HFF-Myc (cell line): Measurements from ENCODE around the gene HDDC3.

Source experiments
- DNase-seq: peaks from one replicate; pipeline ENCODE4 v3.0.0-alpha.2; 2011; ENCODE audit warnings: low read depth; ENCODE audit errors: extremely low read depth
- H3K4me3 ChIP-seq: replicated peaks from 2 replicates; pipeline ENCODE4 v1.5.1; 2011; ENCODE audit warnings: low read depth, mild to moderate bottlenecking, control low read depth, low read length
- TF ChIP-seq, protein P1 (sequence below): IDR thresholded peaks from 2 replicates; pipeline ENCODE4 v1.5.1; 2012; ENCODE audit warnings: mild to moderate bottlenecking, low read depth, low read length, control low read depth; ENCODE audit errors: missing control alignments

Gene HDDC3

DNA sequence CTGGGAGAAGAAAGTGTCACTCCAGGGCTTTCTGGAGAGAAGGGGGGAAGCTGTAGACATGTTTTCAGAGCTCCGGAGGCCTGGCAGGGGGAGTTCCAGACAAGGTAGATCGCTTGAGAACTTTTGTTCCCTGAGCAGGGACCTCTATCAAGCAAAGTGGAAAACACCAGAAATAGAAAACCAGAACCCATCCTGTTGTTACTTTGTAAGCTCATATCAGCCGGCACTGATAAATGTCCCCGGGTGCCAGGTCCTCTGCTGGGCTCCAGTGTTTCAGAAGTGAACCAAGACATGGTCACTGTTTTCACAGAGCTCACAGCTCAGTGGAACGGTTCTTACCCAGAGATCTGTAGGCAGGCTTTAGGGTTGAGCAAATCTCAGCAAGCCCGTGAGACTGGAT is 13.5 kb downstream of the HDDC3 start:
- no peak overlapping the region for H3K4me3 ChIP-seq
- DNase-seq: no peak
- TF ChIP-seq, protein P1, sequence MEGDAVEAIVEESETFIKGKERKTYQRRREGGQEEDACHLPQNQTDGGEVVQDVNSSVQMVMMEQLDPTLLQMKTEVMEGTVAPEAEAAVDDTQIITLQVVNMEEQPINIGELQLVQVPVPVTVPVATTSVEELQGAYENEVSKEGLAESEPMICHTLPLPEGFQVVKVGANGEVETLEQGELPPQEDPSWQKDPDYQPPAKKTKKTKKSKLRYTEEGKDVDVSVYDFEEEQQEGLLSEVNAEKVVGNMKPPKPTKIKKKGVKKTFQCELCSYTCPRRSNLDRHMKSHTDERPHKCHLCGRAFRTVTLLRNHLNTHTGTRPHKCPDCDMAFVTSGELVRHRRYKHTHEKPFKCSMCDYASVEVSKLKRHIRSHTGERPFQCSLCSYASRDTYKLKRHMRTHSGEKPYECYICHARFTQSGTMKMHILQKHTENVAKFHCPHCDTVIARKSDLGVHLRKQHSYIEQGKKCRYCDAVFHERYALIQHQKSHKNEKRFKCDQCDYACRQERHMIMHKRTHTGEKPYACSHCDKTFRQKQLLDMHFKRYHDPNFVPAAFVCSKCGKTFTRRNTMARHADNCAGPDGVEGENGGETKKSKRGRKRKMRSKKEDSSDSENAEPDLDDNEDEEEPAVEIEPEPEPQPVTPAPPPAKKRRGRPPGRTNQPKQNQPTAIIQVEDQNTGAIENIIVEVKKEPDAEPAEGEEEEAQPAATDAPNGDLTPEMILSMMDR: no peak

DNA sequence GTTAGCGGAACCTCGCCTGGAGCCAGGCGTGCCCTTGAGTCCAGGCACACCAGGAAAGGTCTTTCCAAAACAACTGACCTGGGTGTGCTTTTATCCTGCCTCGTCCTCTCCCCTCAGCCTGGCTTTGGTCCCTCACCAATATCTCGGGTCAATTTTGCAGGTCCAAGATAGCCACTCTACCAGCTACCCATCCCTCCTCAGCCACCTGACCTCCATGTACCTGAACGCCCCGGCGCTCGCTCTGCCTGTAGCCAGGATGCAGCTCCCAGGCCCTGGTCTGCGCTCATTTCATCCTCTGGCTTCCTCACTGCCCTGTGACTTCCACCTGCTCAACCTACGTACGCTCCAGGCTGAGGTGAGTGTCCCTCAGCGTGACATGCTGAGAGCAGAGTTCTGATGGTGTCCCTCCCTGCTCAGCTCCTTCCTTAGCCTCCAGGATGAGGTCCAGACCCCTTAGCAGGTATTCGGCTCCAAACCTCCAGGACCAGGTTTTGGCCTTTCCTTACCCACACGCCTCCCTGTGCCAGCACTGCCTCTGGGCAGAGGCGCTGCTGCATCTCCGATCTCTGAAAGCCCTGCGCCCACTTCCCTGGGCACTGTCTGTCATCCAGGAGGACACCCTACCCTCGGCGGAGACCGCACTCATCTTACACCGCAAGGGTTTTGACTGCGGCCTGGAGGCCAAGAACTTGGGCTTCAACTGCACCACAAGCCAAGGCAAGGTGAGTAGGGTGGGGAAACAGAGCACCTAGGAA is 14.1 kb downstream of the HDDC3 start:
- no peak overlapping the region for H3K4me3 ChIP-seq
- DNase-seq: no peak
- TF ChIP-seq, protein P1: no peak

DNA sequence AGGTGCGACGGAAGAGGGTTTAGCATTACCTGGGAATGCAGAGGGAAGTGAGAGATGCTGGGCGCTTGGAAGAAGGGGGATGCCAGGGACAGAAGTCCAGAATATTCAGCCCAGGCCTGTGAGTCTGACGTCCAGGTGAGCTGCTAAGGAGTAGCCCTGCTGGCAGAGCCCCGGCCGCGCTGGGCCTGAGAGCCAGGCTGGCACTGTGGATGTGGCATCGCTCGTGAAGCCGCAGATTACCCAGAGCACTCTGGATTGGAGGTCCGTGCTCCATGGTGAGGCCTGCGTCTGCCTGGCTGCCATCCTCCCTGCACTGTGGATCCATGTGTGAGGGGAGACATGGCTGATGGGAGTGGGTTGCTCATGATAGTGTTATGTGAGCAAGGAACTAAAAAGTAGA is 14.8 kb downstream of the HDDC3 start:
- no peak for DNase-seq
- TF ChIP-seq, protein P1: no peak
- H3K4me3 ChIP-seq: no peak overlapping the region

DNA sequence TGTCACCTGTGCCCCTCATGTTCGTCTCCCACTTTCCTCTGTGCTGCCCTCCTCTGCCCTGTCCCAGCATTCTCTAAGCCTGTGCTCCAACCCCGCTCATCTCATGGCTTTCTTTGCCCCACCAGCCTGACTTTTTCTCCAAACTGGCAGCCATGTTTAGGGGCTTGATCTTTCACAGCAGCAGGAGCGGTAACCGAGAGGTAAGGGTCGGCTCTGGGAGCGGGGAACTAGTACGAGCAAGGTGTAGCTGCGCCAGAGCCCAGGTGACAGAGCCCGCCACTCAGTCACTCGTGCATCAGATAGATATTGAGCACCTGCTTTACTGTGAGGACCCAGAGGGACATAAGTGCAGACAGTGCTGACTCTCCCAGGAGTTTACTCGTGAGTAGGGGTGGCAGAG is 15.9 kb downstream of the HDDC3 start:
- TF ChIP-seq, protein P1: no peak
- no peak overlapping the region for H3K4me3 ChIP-seq
- no peak for DNase-seq

DNA sequence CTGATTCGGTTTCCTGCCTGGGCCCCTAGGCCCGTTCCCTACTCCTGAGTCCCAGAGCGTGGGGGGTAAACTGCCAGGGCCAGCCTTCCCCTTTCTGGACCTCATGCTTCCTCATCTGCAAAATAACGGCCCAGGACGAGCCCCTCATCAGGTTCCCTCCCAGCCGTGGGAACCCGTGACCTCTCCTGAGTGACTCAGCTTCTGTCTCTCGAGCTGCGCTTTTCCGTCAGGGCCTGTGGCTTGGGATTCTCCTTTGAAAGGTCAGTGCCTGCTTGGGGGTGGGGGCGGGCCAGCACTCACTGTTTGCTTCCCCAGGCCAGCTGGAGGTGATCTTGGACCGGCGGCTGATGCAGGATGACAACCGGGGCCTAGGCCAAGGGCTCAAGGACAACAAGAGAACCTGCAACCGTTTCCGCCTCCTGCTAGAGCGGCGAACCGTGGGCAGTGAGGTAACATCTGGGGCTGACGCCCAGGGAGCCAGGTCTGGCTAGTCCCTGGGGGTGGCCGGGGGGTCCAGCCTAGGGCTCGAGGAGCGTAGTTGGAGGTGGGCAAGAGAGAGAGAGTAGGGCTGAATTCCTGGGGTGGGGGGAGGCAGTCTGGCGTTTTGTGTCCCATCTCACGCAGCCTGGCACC is 16.4 kb downstream of the HDDC3 start:
- TF ChIP-seq, protein P1: no peak
- DNase-seq: no peak
- H3K4me3 ChIP-seq: no peak overlapping the region

DNA sequence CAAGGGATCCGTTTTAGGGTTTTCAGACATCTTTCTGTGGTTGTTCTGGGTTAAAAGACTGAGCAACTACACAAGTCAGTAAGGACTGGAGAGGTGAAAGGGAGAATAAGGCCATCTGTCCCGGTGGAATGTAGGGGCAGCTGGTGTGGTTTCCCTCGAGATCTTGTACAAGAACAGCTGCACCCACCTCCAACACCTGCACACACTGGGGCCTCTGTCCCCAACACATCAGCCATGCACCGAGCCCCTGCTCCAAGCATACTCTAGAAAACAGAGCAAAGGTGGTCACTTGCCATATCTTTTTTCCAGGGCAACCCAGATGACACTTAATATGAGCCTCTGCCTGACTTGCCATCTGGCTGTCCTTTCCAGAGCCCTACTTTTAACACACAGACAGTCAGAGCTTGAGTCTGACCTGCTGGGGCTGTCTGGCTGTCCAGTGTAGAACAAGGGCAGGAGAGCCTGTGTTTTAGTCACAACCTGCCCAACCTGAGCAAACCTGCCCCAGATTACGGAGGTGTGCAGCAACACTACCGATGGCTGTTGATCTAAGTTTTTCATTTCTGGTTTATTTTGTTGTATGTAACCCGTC is 17.0 kb downstream of the HDDC3 start:
- H3K4me3 ChIP-seq: no peak overlapping the region
- TF ChIP-seq, protein P1: no peak
- no peak for DNase-seq
